ENCODE measurements around the gene NLGN1.

Gene NLGN1

GRCh38 chr3:173774294-173774693 lies 376.8 kb downstream of the NLGN1 start:
- no peak for DNase-seq

- DNase-seq: no peak
Observed at GRCh38 chr3:173778251-173778650, 380.7 kb downstream of the NLGN1 start.

- no peak for DNase-seq
Observed at GRCh38 chr3:173780067-173780466, 382.5 kb downstream of the NLGN1 start.

GRCh38 chr3:173785004-173785403 lies 387.5 kb downstream of the NLGN1 start:
- no peak for DNase-seq

- no peak for DNase-seq
Observed at GRCh38 chr3:173789530-173790162, 392.1 kb downstream of the NLGN1 start.

- no peak for DNase-seq
Observed at GRCh38 chr3:173793963-173794362, 396.4 kb downstream of the NLGN1 start.

GRCh38 chr3:173796405-173796804 lies 398.9 kb downstream of the NLGN1 start:
- no peak for DNase-seq

- DNase-seq: no peak
Observed at GRCh38 chr3:173796890-173797289, 399.3 kb downstream of the NLGN1 start.

GRCh38 chr3:173799060-173799816 lies 401.7 kb downstream of the NLGN1 start:
- DNase-seq: no peak

- no peak for DNase-seq
Observed at GRCh38 chr3:173800154-173800553, 402.6 kb downstream of the NLGN1 start.

GRCh38 chr3:173814809-173815208 lies 417.3 kb downstream of the NLGN1 start:
- DNase-seq: no peak

GRCh38 chr3:173819368-173819767 lies 421.8 kb downstream of the NLGN1 start:
- no peak for DNase-seq

- DNase-seq: no peak
Observed at GRCh38 chr3:173823911-173824460, 426.4 kb downstream of the NLGN1 start.

GRCh38 chr3:173825730-173826129 lies 428.2 kb downstream of the NLGN1 start:
- no peak for DNase-seq

GRCh38 chr3:173826416-173826815 lies 428.9 kb downstream of the NLGN1 start:
- no peak for DNase-seq

- no peak for DNase-seq
Observed at GRCh38 chr3:173826901-173827609, 429.5 kb downstream of the NLGN1 start.

- no peak for DNase-seq
Observed at GRCh38 chr3:173838644-173839043, 441.1 kb downstream of the NLGN1 start.

- DNase-seq: no peak
Observed at GRCh38 chr3:173839859-173840258, 442.3 kb downstream of the NLGN1 start.

- no peak for DNase-seq
Observed at GRCh38 chr3:173841334-173841733, 443.8 kb downstream of the NLGN1 start.

GRCh38 chr3:173843060-173843459 lies 445.5 kb downstream of the NLGN1 start:
- DNase-seq: no peak

- DNase-seq: no peak
Observed at GRCh38 chr3:173846584-173846983, 449.0 kb downstream of the NLGN1 start.

GRCh38 chr3:173849489-173849888 lies 451.9 kb downstream of the NLGN1 start:
- DNase-seq: no peak

- DNase-seq: no peak
Observed at GRCh38 chr3:173857154-173857553, 459.6 kb downstream of the NLGN1 start.

- no peak for DNase-seq
Observed at GRCh38 chr3:173862701-173863100, 465.2 kb downstream of the NLGN1 start.

Measured in cortex of kidney (tissue), 1 donor.